HepG2 (cell line): ENCODE measurements around the gene WNT5B. TPM values are rescaled to one million over a fixed set of nuclear protein-coding genes. Genes with fewer than 3 reads are reported as not detected.

Experiments used
- ATAC-seq: fragments of 200-7000 bp; cut with Tn5 transposase; 3 replicates; pipeline ENCODE4 v1.9.1; 2020; ENCODE audit warnings: mild to moderate bottlenecking, moderate library complexity
- BruUV-seq: library from RNA; stranded (reverse); fragments of 400-500 nt; replicated peaks from 2 replicates; lab custom pipeline; 2021; lab: Mats Ljungman, UMichigan
- CTCF ChIA-PET: fragments of 300-600 bp; formaldehyde crosslinking; extraction: SDS; loops from one replicate; lab custom pipeline; 2021; ENCODE audit warnings: low total read pairs, inconsistent platforms, low intra/inter-chr PET ratio; lab: Yijun Ruan, JAX
- POLR2A ChIA-PET: fragments of 350-600 bp; sonication (Branson Sonifier 250); formaldehyde crosslinking; loops from one replicate; lab custom pipeline; 2020; ENCODE audit warnings: antibody characterized with exemption, inconsistent platforms; lab: Yijun Ruan, JAX
- DNase-seq: peaks from one replicate; pipeline ENCODE4 v3.0.0-alpha.2; 2015; ENCODE audit warnings: low spot score
- FAIRE-seq: peaks from 3 replicates; lab custom pipeline; 2011; peaks lifted over from hg19 to GRCh38; lab: Jason Lieb, UNC
- H2AFZ ChIP-seq: one replicate; pipeline ENCODE4 v1.6.1; 2011; ENCODE audit warnings: low read length, inconsistent platforms
- H3K27ac ChIP-seq: fragments of 300-600 bp; 3 replicates; pipeline ENCODE4 v1.8.0; 2011; ENCODE audit warnings: mixed run types, mild to moderate bottlenecking, mixed read lengths, low read length, inconsistent platforms; ENCODE audit not compliant: insufficient read depth; ENCODE audit errors: extremely low read length
- H3K27me3 ChIP-seq, 2 experiments: fragments of 200-600 bp in 1 of 2; 2 replicates in 1 of 2; 3 replicates in 1 of 2; pipeline versions ENCODE4 v1.6.0 to v1.8.0; 2011; ENCODE audit warnings: low read length in 2 of 2, mild to moderate bottlenecking in 2 of 2, moderate library complexity in 2 of 2, inconsistent platforms in 1 of 2; ENCODE audit not compliant: insufficient read depth in 2 of 2, control insufficient read depth in 1 of 2
- H3K36me3 ChIP-seq, 2 experiments: fragments of 200-600 bp in 1 of 2; replicated peaks in 1 of 2; 2 replicates in 1 of 2; 3 replicates in 1 of 2; pipeline versions ENCODE4 v1.5.1 to v1.8.0; 2011; ENCODE audit warnings: low read length in 2 of 2, inconsistent platforms in 1 of 2; ENCODE audit not compliant: insufficient read depth in 2 of 2, control insufficient read depth in 1 of 2
- H3K4me1 ChIP-seq: 2 replicates; pipeline ENCODE4 v1.5.1; 2012; ENCODE audit warnings: low read length, inconsistent platforms; ENCODE audit not compliant: insufficient read depth
- H3K4me2 ChIP-seq: 2 replicates; pipeline ENCODE4 v1.6.0; 2011; ENCODE audit warnings: low read depth, low read length, inconsistent platforms
- H3K4me3 ChIP-seq, 3 experiments: fragments of 200-600 bp in 1 of 3; sonication (generic), shearing (Covaris generic) in 1 of 3; replicated peaks in 1 of 3; 2 replicates each; pipeline ENCODE4 v1.5.1; 2011 to 2016; ENCODE audit warnings: low read length in 3 of 3, inconsistent platforms in 2 of 3, low read depth in 2 of 3, mild to moderate bottlenecking in 2 of 3, control low read depth in 1 of 3, mixed read lengths in 1 of 3; ENCODE audit not compliant: insufficient read depth in 1 of 3
- H3K79me2 ChIP-seq: one replicate; pipeline ENCODE4 v1.6.1; 2011; ENCODE audit warnings: low read length, inconsistent platforms; ENCODE audit not compliant: insufficient read depth
- H3K9ac ChIP-seq: 2 replicates; pipeline ENCODE4 v1.6.0; 2011; ENCODE audit warnings: mild to moderate bottlenecking, low read depth, low read length, inconsistent platforms; ENCODE audit not compliant: insufficient read depth
- H3K9me3 ChIP-seq: 2 replicates; pipeline ENCODE4 v1.5.1; 2012; ENCODE audit warnings: mild to moderate bottlenecking, low read length
- H4K20me1 ChIP-seq: 2 replicates; pipeline ENCODE4 v1.6.0; 2011; ENCODE audit warnings: inconsistent platforms, mild to moderate bottlenecking, low read length, moderate library complexity; ENCODE audit not compliant: insufficient read depth
- BCL6 ChIP-seq: IDR thresholded peaks from 2 replicates; pipeline ENCODE4 v1.6.1; 2016; ENCODE audit warnings: missing genetic modification reagents, missing compliant biosample characterization
- DR1 ChIP-seq: sonication (generic); formaldehyde crosslinking; IDR thresholded peaks from 2 replicates; pipeline ENCODE4 v1.8.0; 2021; ENCODE audit warnings: mild to moderate bottlenecking, missing genetic modification reagents, inconsistent platforms
- KMT2A ChIP-seq: sonication (generic); formaldehyde crosslinking; IDR thresholded peaks from 2 replicates; pipeline ENCODE4 v1.4.0; 2020; ENCODE audit warnings: missing genetic modification reagents
- MEIS2 ChIP-seq: sonication (generic); formaldehyde crosslinking; IDR thresholded peaks from 2 replicates; pipeline ENCODE4 v1.9.0; 2021; ENCODE audit warnings: mild to moderate bottlenecking, missing genetic modification reagents
- PHF20 ChIP-seq: sonication (generic); formaldehyde crosslinking; IDR thresholded peaks from 2 replicates; pipeline ENCODE4 v1.5.0; 2020; ENCODE audit warnings: mild to moderate bottlenecking, missing genetic modification reagents
- PHF5A ChIP-seq: IDR thresholded peaks from one replicate; pipeline ENCODE4 v1.6.1; 2018; ENCODE audit warnings: low read depth, missing genetic modification reagents; ENCODE audit not compliant: unreplicated experiment
- SETDB1 ChIP-seq: sonication (generic); formaldehyde crosslinking; IDR thresholded peaks from 2 replicates; pipeline ENCODE4 v1.5.1; 2020; ENCODE audit warnings: missing genetic modification reagents, mild to moderate bottlenecking, borderline replicate concordance
- TFAP4 ChIP-seq: sonication (generic); IDR thresholded peaks from 2 replicates; pipeline ENCODE4 v1.6.1; 2016; ENCODE audit warnings: low read depth, borderline replicate concordance
- ZFAT ChIP-seq: sonication (generic); formaldehyde crosslinking; conservative IDR thresholded peaks from 2 replicates; pipeline ENCODE4 v1.8.1; 2023; ENCODE audit warnings: missing genetic modification reagents, inconsistent platforms
- ZNF17 ChIP-seq: sonication (generic); formaldehyde crosslinking; IDR thresholded peaks from 2 replicates; pipeline ENCODE4 v1.5.0; 2020; ENCODE audit warnings: mild to moderate bottlenecking, missing genetic modification reagents
- ZNF225 ChIP-seq: sonication (generic); formaldehyde crosslinking; IDR thresholded peaks from 2 replicates; pipeline ENCODE4 v1.4.0; 2020; ENCODE audit warnings: mild to moderate bottlenecking, missing genetic modification reagents
- ZNF557 ChIP-seq: sonication (generic); formaldehyde crosslinking; IDR thresholded peaks from 2 replicates; pipeline ENCODE4 v1.4.0; 2020; ENCODE audit warnings: missing genetic modification reagents
- WGBS: methylation state at CpG from one replicate; pipeline ENCODE4 v1.1.6; 2017; ENCODE audit warnings: low lambda C conversion rate; 5-methylcytosine and 5-hydroxymethylcytosine counted together
- in situ Hi-C: cut with HindIII; loops from 2 replicates; pipeline ENCODE4 v1.10.0; 2017; ENCODE audit warnings: low pct_unique_long_range_greater_than_20kb; ENCODE audit not compliant: extremely low pct_ligation_motif_present
- intact Hi-C: fragments of 100-400 bp; cut with micrococcal nuclease; formaldehyde crosslinking; loops from one replicate; pipeline ENCODE4 v1.10.0; 2022; ENCODE audit not compliant: unreplicated experiment
- polyA plus RNA-seq, 8 experiments: library from polyadenylated mRNA; depleted of rRNA in 3 of 8; stranded (reverse) in 7 of 8; unstranded in 1 of 8; fragments of >200 nt; fragmentation: Illumina TruSeq in 4 of 8; extraction: Trizol in 4 of 8; gene quantifications; 2 replicates each; pipeline versions ENCODE4 v1.2.1 to v1.2.3, GENCODE V29; 2011 to 2016; ENCODE audit warnings: low read depth in 4 of 8, missing spikeins in 1 of 8, mixed read lengths in 1 of 8; ENCODE audit not compliant: insufficient read depth in 1 of 8
- total RNA-seq, 5 experiments: library from RNA; depleted of rRNA; stranded (reverse); fragments of >200 nt; fragmentation: Illumina TruSeq; extraction: Trizol; gene quantifications; 2 replicates each; pipeline ENCODE4 v1.2.3, GENCODE V29; 2016; ENCODE audit warnings: low read depth in 1 of 5

Gene WNT5B
- total and polyA plus RNA-seq, 2 of the 13 experiments (the other 11 are each of a cell fraction or from before 2014, with no cell fraction given), result 0.04 TPM; not detected in 1

- H4K20me1 ChIP-seq, result no peaks in the 10 kb centered on the region
- in situ Hi-C loops, result loop anchor here (5.0 kb wide), 1 partner anchor 142 kb away; no protein-coding TSS in a partner anchor
- H3K4me3 ChIP-seq, result no peak overlapping the region
- TF ChIP-seq PHF20 (CRISPR knock-in tag), result no peak
- no peak for TF ChIP-seq TFAP4
- TF ChIP-seq KMT2A, result no peak
- TF ChIP-seq ZNF557 (CRISPR knock-in tag), result no peak
- no peak for TF ChIP-seq ZFAT (CRISPR knock-in tag)
- no peak for TF ChIP-seq SETDB1
- TF ChIP-seq ZNF225 (CRISPR knock-in tag), result no peak
- no peak for TF ChIP-seq PHF5A (CRISPR knock-in tag)
- TF ChIP-seq ZNF17 (CRISPR knock-in tag), result no peak
- no peak for TF ChIP-seq DR1 (CRISPR knock-in tag)
- no peak for TF ChIP-seq BCL6 (CRISPR knock-in tag)
- TF ChIP-seq MEIS2, result no peak
- FAIRE-seq (no peak), DNase-seq (no peak), ATAC-seq (no peak)
- H3K79me2 ChIP-seq, result no peaks in the 10 kb centered on the region
- H3K9me3 ChIP-seq, result no peaks in the 10 kb centered on the region
- POLR2A ChIA-PET, result interaction anchor here (1.4 kb wide), 1 partner anchor 11 kb away, joined by 3 read pairs; no protein-coding TSS in a partner anchor
- H3K27ac ChIP-seq, result no peak overlapping the region
- H3K36me3 ChIP-seq, result no peaks in the 10 kb centered on the region
- peaks cover 46% of the 10 kb centered on the region for H3K4me1 ChIP-seq
- BruUV-seq, result no TSS peak
- CTCF ChIA-PET, result interaction anchor here (3.3 kb wide), 1 partner anchor 140 kb away, joined by 47 read pairs; no protein-coding TSS in a partner anchor
- intact Hi-C loops, result loop anchor here (5.0 kb wide), 2 partner anchors 42 to 292 kb away; partner anchors contain the start of gene ADIPOR2
- H3K27me3 ChIP-seq, result peaks cover 0 to 45% of the 10 kb centered on the region in 2 experiments; a peak in 3 of 5 replicates
- no peak overlapping the region for H2AFZ ChIP-seq
- H3K4me2 ChIP-seq, result no peak overlapping the region
- WGBS, result under 1% methylated on average over 5 of the region's 5 CpGs
- H3K9ac ChIP-seq, result no peak overlapping the region
Observed at GRCh38 chr12:1650260-1650977, 21.4 kb downstream of the WNT5B start.
